ENCODE data around the gene SHANK2. TPM values are rescaled to one million over a fixed set of nuclear protein-coding genes. Genes with fewer than 3 reads are reported as not detected.

The SHANK2 gene
- total RNA-seq, 1 donor from 2014 or later = 0.03 TPM

- H3K27ac Mint-ChIP-seq (ENCODE audit: unreplicated experiment) = no peak overlapping the region
These were observed 49.8 kb downstream of the SHANK2 start for GRCh38 chr11:71202598-71202944.

More at GRCh38 chr11:71202598-71202944, 49.8 kb downstream of the SHANK2 start:
- TF ChIP-seq CTCF (IDR thresholded peaks at IDR 0.05) = no peak
- H3K4me1 Mint-ChIP-seq (ENCODE audit: unreplicated experiment) = no peaks in the 10 kb centered on the region
- H3K27me3 Mint-ChIP-seq (ENCODE audit: unreplicated experiment) = peaks cover 3% of the 10 kb centered on the region
- H3K9me3 Mint-ChIP-seq (ENCODE audit: unreplicated experiment) = no peaks in the 10 kb centered on the region
- no peaks in the 10 kb centered on the region for H3K36me3 Mint-ChIP-seq (ENCODE audit: unreplicated experiment)
- no peak overlapping the region for H3K4me3 Mint-ChIP-seq (ENCODE audit: unreplicated experiment)
- no peak for DNase-seq (ENCODE audit: extremely low spot score, unreplicated experiment)

Other genes starting within 250 kb of the SHANK2 start
- gene DHCR7, start 195.8 kb upstream of the SHANK2 start, total RNA-seq = 29.8 and 30.2 TPM in 2 replicates
- gene NADSYN1, start 200.6 kb upstream of the SHANK2 start, total RNA-seq = 51.0 and 55.4 TPM in 2 replicates